HAP-1 (cell line): ENCODE results near the gene GYS1.
"Not testable (repeated sequence)": the region's sequence is repeated elsewhere in the genome, so short reads cannot be mapped to it uniquely, and the experiment has no call there.

Source experiments
- DNase-seq, 2 experiments: peaks; one replicate each; pipeline ENCODE4 v3.0.0-alpha.2; 2016 to 2020; ENCODE audit warnings: low spot score in 2 of 2
- H3K27me3 ChIP-seq: fragments of 250-450 bp; sonication (Bioruptor Pico); 2 replicates; pipeline ENCODE4 v1.5.1; 2020; ENCODE audit warnings: low read depth, mild to moderate bottlenecking, moderate library complexity
- H3K36me3 ChIP-seq: fragments of 250-450 bp; sonication (Bioruptor Pico); replicated peaks from 2 replicates; pipeline ENCODE4 v1.5.1; 2020; ENCODE audit warnings: mild to moderate bottlenecking
- H3K4me1 ChIP-seq: fragments of 250-450 bp; sonication (Bioruptor Pico); 2 replicates; pipeline ENCODE4 v1.5.1; 2020; ENCODE audit warnings: mild to moderate bottlenecking
- H3K4me3 ChIP-seq: fragments of 250-450 bp; sonication (Bioruptor Pico); 2 replicates; pipeline ENCODE4 v1.5.1; 2020; ENCODE audit warnings: mild to moderate bottlenecking, moderate library complexity
- H3K9me3 ChIP-seq: fragments of 250-450 bp; sonication (Bioruptor Pico); 2 replicates; pipeline ENCODE4 v1.5.1; 2020; ENCODE audit warnings: mild to moderate bottlenecking, moderate library complexity
- in situ Hi-C: fragments of 300-500 bp; cut with MboI; formaldehyde crosslinking; loops from 3 replicates; pipeline ENCODE4 v1.14.3; 2020; ENCODE audit warnings: low sequenced_read_pairs, inconsistent platforms, mixed read lengths

Gene GYS1

DNA sequence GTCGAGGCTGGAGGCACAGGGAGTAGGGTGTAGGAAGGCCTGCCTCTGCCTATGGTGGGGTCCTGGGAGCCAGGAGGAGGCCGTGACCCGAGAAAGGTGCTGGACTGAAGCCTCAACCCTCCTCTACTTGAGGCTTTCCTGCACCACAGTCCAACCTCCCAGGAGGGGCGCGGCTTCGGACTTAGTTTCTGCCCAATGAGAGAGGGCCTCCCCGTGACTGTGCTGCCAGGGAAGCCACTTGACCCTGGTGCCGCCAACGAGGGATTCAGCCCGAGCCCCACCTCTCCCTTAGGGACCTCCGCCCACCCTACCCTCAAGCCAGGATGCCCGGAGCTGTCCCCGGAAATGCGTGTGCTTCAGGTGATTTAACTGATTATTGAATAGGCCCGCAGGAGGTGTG, 31.1 kb upstream of the GYS1 start, which contains the start of gene CGB3:
Gene CGB3 (minus strand): TSS at position 101 of the 400 bp plus-strand sequence. CDS start 362 bp downstream, outside the sequence.
- H3K27me3 ChIP-seq, H3K4me1 ChIP-seq, DNase-seq, H3K9me3 ChIP-seq, H3K4me3 ChIP-seq, H3K36me3 ChIP-seq, in situ Hi-C loops: not testable (repeated sequence)

GRCh38 chr19:49022116-49022515, 29.0 kb upstream of the GYS1 start:
- no peaks in the 10 kb centered on the region for H3K9me3 ChIP-seq
- H3K4me1 ChIP-seq = peaks cover 10% of the 10 kb centered on the region
- H3K4me3 ChIP-seq = no peak overlapping the region
- H3K36me3 ChIP-seq = no peaks in the 10 kb centered on the region
- DNase-seq = no peak
- in situ Hi-C loops = no loop called here
- H3K27me3 ChIP-seq = no peaks in the 10 kb centered on the region

- no peaks in the 10 kb centered on the region for H3K27me3 ChIP-seq
- DNase-seq = peak in 1 of 2 experiments; percentile 23
- no peaks in the 10 kb centered on the region for H3K9me3 ChIP-seq
- H3K36me3 ChIP-seq = no peaks in the 10 kb centered on the region; the same call in 1 of the 2 replicates
- H3K4me1 ChIP-seq = peaks cover 10% of the 10 kb centered on the region
- H3K4me3 ChIP-seq = no peak overlapping the region
- in situ Hi-C loops = no loop called here
Measured at GRCh38 chr19:49020931-49021895, 28.1 kb upstream of the GYS1 start.

GRCh38 chr19:49020342-49020741, 27.2 kb upstream of the GYS1 start:
- Histone ChIP-seq H3K4me1 (peaks cover 10% of the 10 kb centered on the region), H3K36me3 (peaks cover 6% of the 10 kb centered on the region), H3K9me3 (no peaks in the 10 kb centered on the region), H3K27me3 (no peaks in the 10 kb centered on the region), H3K4me3 (no peak overlapping the region)
- DNase-seq = peak in 1 of 2 experiments; percentile 41
- in situ Hi-C loops = no loop called here

DNA sequence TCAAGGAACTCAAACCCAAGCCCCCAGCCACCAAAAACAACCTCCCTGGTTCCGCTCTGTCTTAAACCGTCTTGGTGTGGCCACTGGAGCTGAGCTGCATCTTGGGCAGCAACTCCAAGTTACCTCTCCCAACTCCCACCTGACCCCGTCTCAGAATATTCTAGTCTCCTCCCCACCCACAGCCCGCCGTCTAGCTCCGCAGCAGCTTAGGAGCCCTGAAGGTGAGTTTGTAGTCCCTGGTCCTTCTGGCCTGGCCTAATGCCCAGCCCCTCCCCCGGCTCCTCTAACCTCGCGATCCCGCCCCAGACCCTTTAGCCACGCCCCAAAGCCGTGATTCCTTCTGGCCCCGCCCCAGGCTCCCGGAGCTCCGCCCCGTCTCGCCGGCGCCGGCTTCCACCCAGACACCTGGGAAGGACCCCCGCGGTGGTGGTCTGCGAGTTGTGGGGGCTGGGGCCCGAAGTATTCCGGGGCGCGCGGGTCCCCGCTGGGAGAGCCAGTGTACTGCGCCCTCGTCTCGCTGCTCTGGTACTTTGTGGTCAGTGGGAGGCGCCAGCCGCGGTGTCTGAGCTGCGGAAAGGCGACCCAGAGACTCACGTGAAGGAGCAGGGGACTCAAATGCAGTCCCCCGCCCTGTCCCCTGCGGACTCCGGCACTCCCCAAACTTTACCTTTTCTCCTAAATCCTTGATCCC, 26.3 kb upstream of the GYS1 start:
- Histone ChIP-seq H3K9me3 (no peaks in the 10 kb centered on the region), H3K36me3 (peaks cover 16% of the 10 kb centered on the region), H3K4me1 (peaks cover 10% of the 10 kb centered on the region), H3K4me3 (peak overlapping the region; percentile 33), H3K27me3 (no peaks in the 10 kb centered on the region)
- DNase-seq = peak; percentile 67 to 90
- in situ Hi-C loops = no loop called here

DNA sequence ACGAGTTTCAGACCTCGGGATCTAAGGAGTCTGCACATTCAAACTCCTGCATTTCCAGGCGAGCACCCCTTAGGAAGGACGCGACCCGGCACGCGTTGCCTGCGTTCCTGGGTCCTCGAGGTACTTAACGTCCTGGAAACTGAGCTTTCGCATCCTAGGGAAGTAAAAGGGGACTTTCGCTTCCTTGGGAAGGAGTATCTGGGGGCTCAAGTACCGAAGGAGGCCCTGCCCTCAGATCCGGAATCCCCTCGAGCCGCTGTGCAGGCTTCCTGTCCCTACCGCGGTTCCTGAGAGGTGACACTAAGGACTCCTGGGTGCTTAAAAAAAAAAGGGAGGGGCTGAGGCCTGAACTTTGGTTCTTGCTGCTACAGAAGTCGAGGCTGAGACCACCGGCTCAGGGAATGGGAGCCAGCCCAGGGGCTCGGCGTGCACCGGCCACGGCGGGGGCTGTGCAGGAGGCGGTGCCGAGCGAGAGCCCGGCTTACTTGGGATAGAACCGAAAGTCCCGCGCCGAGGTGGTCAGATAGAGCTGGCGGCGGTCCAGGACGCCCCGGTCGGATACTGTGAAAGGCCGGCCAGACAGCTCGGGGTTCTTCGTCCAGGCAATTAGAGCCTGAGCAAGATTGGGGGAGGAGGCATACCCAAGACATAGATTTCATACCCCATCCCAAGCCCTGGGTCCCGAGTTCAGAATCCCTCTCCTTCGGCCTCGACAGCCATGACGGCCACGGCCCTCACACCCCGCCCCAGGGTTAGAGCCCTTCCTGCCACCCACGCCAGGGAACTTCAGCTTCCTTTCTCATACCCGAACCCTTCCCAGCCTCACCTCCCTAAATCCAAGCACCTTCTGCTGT, 25.5 kb upstream of the GYS1 start:
- H3K4me1 ChIP-seq = peaks cover 10% of the 10 kb centered on the region
- H3K27me3 ChIP-seq, in situ Hi-C loops, H3K9me3 ChIP-seq: not testable (repeated sequence)
- peak overlapping the region; percentile 33 for H3K4me3 ChIP-seq
- H3K36me3 ChIP-seq = peaks cover 24% of the 10 kb centered on the region
- peak in 1 of 2 experiments; percentile 26 for DNase-seq

DNA sequence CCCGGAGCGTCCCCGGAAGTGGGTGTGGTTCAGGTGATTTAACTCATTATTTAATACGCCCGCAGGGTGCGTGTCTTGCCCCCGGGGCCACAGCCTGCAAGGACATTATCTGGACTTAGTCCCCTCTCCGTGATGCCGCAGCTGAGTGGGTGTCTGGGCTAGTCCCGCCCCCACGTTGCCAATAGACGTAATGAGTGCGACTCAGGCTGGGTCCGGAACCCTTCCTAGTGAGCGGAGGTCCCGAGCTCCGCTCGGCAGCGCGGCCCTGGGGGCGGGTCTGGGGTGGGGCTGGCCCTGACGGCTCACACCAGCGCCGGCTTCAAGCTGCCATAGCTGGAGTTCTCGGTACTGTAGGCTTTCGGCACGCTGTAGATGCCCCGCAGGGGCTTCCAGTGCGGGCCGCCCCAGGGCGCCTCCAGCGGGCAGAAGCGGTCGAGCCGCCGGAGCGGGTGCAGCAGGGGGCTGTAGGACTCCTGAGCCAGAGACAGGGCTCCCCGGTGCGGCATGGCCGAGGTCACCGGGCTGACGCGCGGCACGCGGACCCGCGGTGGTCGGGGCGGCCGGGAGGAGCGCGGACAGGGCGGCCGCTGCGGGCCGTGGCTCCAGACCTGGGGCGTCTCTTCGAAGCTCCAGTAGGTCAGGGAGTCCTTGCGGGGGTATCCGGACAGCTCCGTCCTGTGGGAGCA, 24.7 kb upstream of the GYS1 start:
- in situ Hi-C loops = no loop called here
- Histone ChIP-seq H3K4me1 (peaks cover 10% of the 10 kb centered on the region), H3K9me3 (no peaks in the 10 kb centered on the region), H3K36me3 (peaks cover 28% of the 10 kb centered on the region), H3K27me3 (no peaks in the 10 kb centered on the region), H3K4me3 (peak overlapping the region; percentile 29)
- peak; percentile 65 to 83 for DNase-seq

DNA sequence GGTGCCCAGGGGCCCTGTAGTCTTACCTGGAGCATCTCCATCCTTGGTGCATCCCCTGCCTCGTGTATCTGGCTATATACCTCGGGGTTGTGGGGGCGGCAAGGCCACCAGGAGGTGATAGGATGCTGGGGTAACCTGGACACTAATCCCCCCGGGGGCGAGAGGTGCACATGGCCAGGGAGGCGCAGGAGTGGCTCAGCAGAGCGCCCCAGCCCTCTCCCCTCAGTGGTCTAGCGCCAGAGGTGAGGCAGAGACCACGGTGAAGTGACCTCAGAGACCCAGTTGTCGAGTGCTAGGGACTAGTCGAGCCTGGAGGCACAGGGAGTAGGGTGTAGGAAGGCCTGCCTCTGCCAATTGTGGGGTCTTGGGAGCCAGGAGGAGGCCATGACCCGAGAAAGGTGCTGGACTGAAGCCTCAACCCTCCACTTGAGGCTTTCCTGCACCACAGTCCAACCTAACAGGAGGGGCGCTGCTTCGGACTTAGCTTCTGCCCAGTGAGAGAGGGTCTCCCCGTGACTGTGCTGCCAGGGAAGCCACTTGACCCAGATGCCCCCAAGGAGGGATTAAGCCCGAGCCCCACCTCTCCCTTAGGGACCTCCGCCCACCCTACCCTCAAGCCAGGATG, 24.0 kb upstream of the GYS1 start, which contains the start of gene LHB:
Gene LHB (minus strand): TSS at position 51 of the 625 bp plus-strand sequence. CDS start 10 bp downstream, at position 41.
- H3K36me3 ChIP-seq = peaks cover 34% of the 10 kb centered on the region
- no peaks in the 10 kb centered on the region for H3K27me3 ChIP-seq
- peak within 1 kb of the TSS; percentile 29 for H3K4me3 ChIP-seq
- H3K9me3 ChIP-seq = no peaks in the 10 kb centered on the region
- no peak for DNase-seq
- in situ Hi-C loops = no loop called here
- H3K4me1 ChIP-seq = peaks cover 10% of the 10 kb centered on the region

- Histone ChIP-seq H3K4me3 (no peak overlapping the region), H3K36me3 (peaks cover 43% of the 10 kb centered on the region), H3K4me1 (peaks cover 10% of the 10 kb centered on the region), H3K9me3 (no peaks in the 10 kb centered on the region), H3K27me3 (no peaks in the 10 kb centered on the region)
- in situ Hi-C loops = no loop called here
- no peak for DNase-seq
Measured at GRCh38 chr19:49016067-49016839, 23.1 kb upstream of the GYS1 start.

DNA sequence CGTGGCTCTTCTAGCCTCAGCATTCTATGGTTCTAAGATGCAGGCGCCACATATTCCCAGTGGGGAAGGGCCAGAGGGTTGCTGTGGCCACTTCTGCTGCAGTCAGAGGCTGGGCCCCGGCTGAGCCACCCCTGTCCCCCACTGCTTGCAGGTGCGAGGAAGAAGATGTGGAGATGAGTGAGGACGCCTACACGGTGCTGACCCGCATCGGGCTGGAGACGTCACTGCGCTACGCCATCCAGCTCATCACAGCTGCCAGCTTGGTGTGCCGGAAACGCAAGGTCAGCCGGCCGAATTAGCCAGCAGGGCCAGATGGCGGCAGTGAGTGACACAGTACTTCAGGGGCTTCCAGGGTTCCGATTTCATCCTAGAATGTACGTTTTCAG, 21.8 kb upstream of the GYS1 start:
- Histone ChIP-seq H3K27me3 (no peaks in the 10 kb centered on the region), H3K9me3 (no peaks in the 10 kb centered on the region), H3K4me3 (no peak overlapping the region), H3K4me1 (peaks cover 10% of the 10 kb centered on the region), H3K36me3 (peaks cover 56% of the 10 kb centered on the region)
- in situ Hi-C loops = no loop called here
- no peak for DNase-seq

DNA sequence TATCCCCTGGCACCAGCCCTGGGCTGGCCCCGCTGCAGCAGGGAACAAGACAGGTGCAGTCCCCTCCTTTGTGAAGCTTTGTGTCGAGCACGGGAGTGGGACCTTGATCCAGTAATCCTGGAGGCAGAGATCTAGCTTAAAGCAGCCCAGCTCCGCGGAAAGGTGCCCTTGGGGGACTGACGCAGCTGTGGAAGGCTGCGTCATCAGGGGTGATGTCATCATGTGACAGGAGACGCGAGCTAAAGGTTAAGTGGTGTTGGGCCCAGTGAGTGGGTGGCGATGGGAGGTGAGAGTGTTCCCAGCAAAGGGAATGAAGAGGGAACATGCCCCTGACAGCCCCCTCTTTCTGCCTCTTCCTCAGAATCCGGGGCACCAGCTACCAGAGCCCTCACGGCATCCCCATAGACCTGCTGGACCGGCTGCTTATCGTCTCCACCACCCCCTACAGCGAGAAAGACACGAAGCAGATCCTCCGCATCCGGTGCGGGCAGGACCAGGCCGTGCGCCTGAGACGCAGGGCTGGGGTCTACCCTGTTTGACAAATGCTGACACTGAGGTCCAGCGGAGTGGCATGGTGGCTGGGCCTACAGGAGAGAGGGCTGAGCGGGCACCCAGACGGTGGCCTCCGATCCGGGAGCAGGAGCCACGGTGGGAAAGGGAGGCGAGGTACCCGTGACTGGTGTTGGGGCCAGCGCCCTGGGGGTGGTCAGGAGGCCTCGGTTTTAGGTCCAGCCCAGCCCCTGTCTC, 21.2 kb upstream of the GYS1 start:
- Histone ChIP-seq H3K36me3 (peaks cover 61% of the 10 kb centered on the region), H3K4me1 (peaks cover 10% of the 10 kb centered on the region), H3K4me3 (no peak overlapping the region), H3K9me3 (no peaks in the 10 kb centered on the region), H3K27me3 (no peaks in the 10 kb centered on the region)
- no peak for DNase-seq
- in situ Hi-C loops = no loop called here
